SK-N-SH (cell line): ENCODE data around the gene ZCCHC14. TPM values are rescaled to one million over a fixed set of nuclear protein-coding genes. Genes with fewer than 3 reads are reported as not detected.

ENCODE experiments used
- CTCF ChIA-PET: fragments of 300-600, 350-600 bp; formaldehyde crosslinking; extraction: SDS; loops from one replicate; lab custom pipeline; 2021; lab: Yijun Ruan, JAX
- POLR2A ChIA-PET: fragments of 350-600 bp; sonication (Branson Sonifier 250); formaldehyde crosslinking; extraction: SDS; loops from one replicate; lab custom pipeline; 2020; ENCODE audit warnings: antibody characterized with exemption, inconsistent platforms; lab: Yijun Ruan, JAX
- DNase-seq: peaks from one replicate; pipeline ENCODE4 v3.0.0; 2012
- H2AFZ ChIP-seq: fragments of 200-600 bp; sonication (generic); 2 replicates; pipeline ENCODE4 v1.8.1; 2016; ENCODE audit warnings: antibody characterized with exemption, mild to moderate bottlenecking, low read depth
- H3F3A ChIP-seq: fragments of 200-600 bp; sonication (generic); replicated peaks from 2 replicates; pipeline ENCODE3; 2016; ENCODE audit warnings: antibody characterized with exemption, mild to moderate bottlenecking; ENCODE audit not compliant: insufficient read depth
- H3K27ac ChIP-seq, 2 experiments: fragments of 200-500 bp in 1 of 2; fragments of 200-600 bp in 1 of 2; sonication (Bioruptor generic) in 1 of 2; sonication (generic), shearing (Covaris generic) in 1 of 2; 2 replicates each; pipeline versions ENCODE4 v1.5.1 to v1.6.1; 2014 to 2016; ENCODE audit warnings: low read depth in 2 of 2, inconsistent platforms in 1 of 2, low read length in 1 of 2, mild to moderate bottlenecking in 1 of 2, mixed read lengths in 1 of 2
- H3K27me3 ChIP-seq: fragments of 200-600 bp; sonication (generic), shearing (Covaris generic); 2 replicates; pipeline ENCODE4 v1.6.1; 2016; ENCODE audit warnings: mixed run types; ENCODE audit not compliant: insufficient read depth
- H3K36me3 ChIP-seq, 2 experiments: fragments of 200-500 bp in 1 of 2; fragments of 200-600 bp in 1 of 2; sonication (Bioruptor generic) in 1 of 2; sonication (generic) in 1 of 2; replicated peaks in 1 of 2; 2 replicates each; pipeline versions ENCODE3 to v1.5.1; 2014 to 2016; ENCODE audit warnings: low read length in 1 of 2, mild to moderate bottlenecking in 1 of 2; ENCODE audit not compliant: insufficient read depth in 2 of 2, control insufficient read depth in 1 of 2
- H3K4me1 ChIP-seq, 2 experiments: fragments of 200-500 bp in 1 of 2; fragments of 200-600 bp in 1 of 2; sonication (Bioruptor generic) in 1 of 2; sonication (generic), shearing (Covaris generic) in 1 of 2; 2 replicates each; pipeline versions ENCODE4 v1.5.1 to v1.6.1; 2014 to 2016; ENCODE audit warnings: low read depth in 1 of 2, low read length in 1 of 2, mixed run types in 1 of 2; ENCODE audit not compliant: insufficient read depth in 2 of 2, control insufficient read depth in 1 of 2
- H3K4me2 ChIP-seq: fragments of 200-600 bp; sonication (generic), shearing (Covaris generic); 2 replicates; pipeline ENCODE4 v1.6.1; 2017; ENCODE audit warnings: mixed run types
- H3K4me3 ChIP-seq, 2 experiments: fragments of 200-500 bp in 1 of 2; fragments of 200-600 bp in 1 of 2; sonication (Bioruptor generic) in 1 of 2; sonication (generic), shearing (Covaris generic) in 1 of 2; 2 replicates each; pipeline versions ENCODE4 v1.5.1 to v1.8.1; 2014 to 2016; ENCODE audit warnings: low read depth in 2 of 2, inconsistent platforms in 1 of 2, low read length in 1 of 2, mild to moderate bottlenecking in 1 of 2, mixed read lengths in 1 of 2, moderate library complexity in 1 of 2
- H3K79me2 ChIP-seq: fragments of 200-600 bp; sonication (generic); 2 replicates; pipeline ENCODE4 v1.8.1; 2017; ENCODE audit warnings: mild to moderate bottlenecking; ENCODE audit not compliant: insufficient read depth
- H3K9ac ChIP-seq: fragments of 200-600 bp; sonication (generic); 2 replicates; pipeline ENCODE4 v1.6.1; 2017; ENCODE audit warnings: mixed run types
- H3K9me2 ChIP-seq: fragments of 200-600 bp; sonication (generic); 2 replicates; pipeline ENCODE4 v1.6.1; 2017; ENCODE audit warnings: mixed run types
- H3K9me3 ChIP-seq: fragments of 200-600 bp; sonication (generic); 2 replicates; pipeline ENCODE4 v1.6.1; 2017; ENCODE audit warnings: mixed run types, mild to moderate bottlenecking, moderate library complexity
- H4K20me1 ChIP-seq: fragments of 200-600 bp; sonication (generic); 2 replicates; pipeline ENCODE4 v1.6.1; 2017; ENCODE audit warnings: mild to moderate bottlenecking, mixed run types; ENCODE audit not compliant: insufficient read depth
- FOSL2 ChIP-seq: IDR thresholded peaks from 2 replicates; pipeline ENCODE4 v1.4.0; 2012; ENCODE audit warnings: low read depth, mild to moderate bottlenecking, moderate library complexity, borderline replicate concordance
- FOXM1 ChIP-seq: IDR thresholded peaks from 2 replicates; pipeline ENCODE4 v1.4.0; 2012; ENCODE audit warnings: low read depth, mild to moderate bottlenecking
- NFIC ChIP-seq: IDR thresholded peaks from 2 replicates; pipeline ENCODE4 v1.4.0; 2012; ENCODE audit warnings: borderline replicate concordance
- NRF1 ChIP-seq: IDR thresholded peaks from 2 replicates; pipeline ENCODE4 v1.6.1; 2012; ENCODE audit warnings: low read depth, mild to moderate bottlenecking, low read length
- PBX3 ChIP-seq: IDR thresholded peaks from 2 replicates; pipeline ENCODE4; 2012
- REST ChIP-seq: IDR thresholded peaks from 2 replicates; pipeline ENCODE4 v1.6.1; 2012; ENCODE audit warnings: mild to moderate bottlenecking, low read depth, low read length, moderate library complexity
- TAF1 ChIP-seq: IDR thresholded peaks from 2 replicates; pipeline ENCODE4 v1.6.1; 2012; ENCODE audit warnings: low read depth, mild to moderate bottlenecking, low read length, moderate library complexity, borderline replicate concordance
- TEAD4 ChIP-seq: IDR thresholded peaks from 2 replicates; pipeline ENCODE4 v1.4.0; 2012; ENCODE audit warnings: mild to moderate bottlenecking, borderline replicate concordance; ENCODE audit not compliant: insufficient read depth
- WGBS: methylation state at CpG from one replicate; pipeline ENCODE4 v1.1.6; 2017; ENCODE audit warnings: low lambda C conversion rate; 5-methylcytosine and 5-hydroxymethylcytosine counted together
- polyA plus RNA-seq, 3 experiments: library from polyadenylated mRNA; depleted of rRNA; stranded (reverse); fragments of >200 nt; gene quantifications; 2 replicates each; pipeline ENCODE4 v1.2.3, GENCODE V29; 2012

ZCCHC14 gene
- polyA plus RNA-seq, 1 of the 3 experiments (the other 2 are of a cell fraction) = 5.7 TPM

- Histone ChIP-seq H3F3A (no peaks in the 10 kb centered on the region), H2AFZ (no peak overlapping the region), H3K9ac (no peak overlapping the region), H3K4me2 (no peak overlapping the region), H3K27ac (peak overlapping the region in 1 of 2 experiments; percentile 25; a peak in 1 of 4 replicates), H3K36me3 (peaks cover 33 to 46% of the 10 kb centered on the region in 2 experiments), H3K9me3 (no peaks in the 10 kb centered on the region), H4K20me1 (peaks cover 28% of the 10 kb centered on the region; the same call in 1 of the 2 replicates), H3K4me1 (peaks cover 0 to 3% of the 10 kb centered on the region in 2 experiments; a peak in 1 of 4 replicates), H3K4me3 (no peak overlapping the region), H3K9me2 (no peaks in the 10 kb centered on the region), H3K79me2 (peaks cover 8% of the 10 kb centered on the region; the same call in 1 of the 2 replicates), H3K27me3 (no peaks in the 10 kb centered on the region)
- DNase-seq = peak; percentile 59
- CTCF ChIA-PET = interaction anchor here (1.0 to 2.0 kb wide), 4 partner anchors 11 to 214 kb away, joined by 3 to 5 read pairs (median 4); no protein-coding TSS in a partner anchor
- WGBS = 95% methylated on average over 19 of the region's 25 CpGs
- POLR2A ChIA-PET = no interaction called here
- no peak for TF ChIP-seq FOSL2
These were observed 71.6 kb downstream of the ZCCHC14 start for GRCh38 chr16:87421003-87421912.

- CTCF ChIA-PET = interaction anchor here (1.0 to 2.0 kb wide), 4 partner anchors 12 to 215 kb away, joined by 3 to 5 read pairs (median 4); no protein-coding TSS in a partner anchor
- POLR2A ChIA-PET = no interaction called here
- no peak overlapping the region for H2AFZ ChIP-seq
- no peak overlapping the region for H3K9ac ChIP-seq
- H3K4me1 ChIP-seq = peaks cover 0 to 3% of the 10 kb centered on the region in 2 experiments; a peak in 1 of 4 replicates
- peaks cover 8% of the 10 kb centered on the region; the same call in 1 of the 2 replicates for H3K79me2 ChIP-seq
- H3K27me3 ChIP-seq = no peaks in the 10 kb centered on the region
- peaks cover 20% of the 10 kb centered on the region; the same call in 1 of the 2 replicates for H4K20me1 ChIP-seq
- WGBS = 93% methylated on average over 17 of the region's 25 CpGs
- no peak overlapping the region for H3K27ac ChIP-seq
- peaks cover 36 to 48% of the 10 kb centered on the region in 2 experiments for H3K36me3 ChIP-seq
- no peak overlapping the region for H3K4me2 ChIP-seq
- H3K9me2 ChIP-seq = no peaks in the 10 kb centered on the region
- no peak overlapping the region for H3K4me3 ChIP-seq
- no peaks in the 10 kb centered on the region for H3F3A ChIP-seq
- H3K9me3 ChIP-seq = no peaks in the 10 kb centered on the region
- TF ChIP-seq TEAD4 = no peak
- no peak for TF ChIP-seq PBX3
- TF ChIP-seq REST = no peak
- TF ChIP-seq TAF1 = no peak
- no peak for TF ChIP-seq FOXM1
- no peak for TF ChIP-seq NRF1
- no peak for TF ChIP-seq NFIC
- no peak for TF ChIP-seq FOSL2
- no peak for DNase-seq
These were observed 72.5 kb downstream of the ZCCHC14 start for GRCh38 chr16:87420026-87421002.
